Hepatocyte (in vitro differentiated cells): ENCODE measurements around the gene ANTXR2.

ENCODE experiments used
- EZH2phosphoT487 ChIP-seq: fragments of 200-600 bp; sonication (generic); IDR thresholded peaks from one replicate; pipeline ENCODE4 v1.6.1; 2018; ENCODE audit warnings: antibody characterized with exemption, mild to moderate bottlenecking, low read depth, moderate library complexity; ENCODE audit not compliant: unreplicated experiment, severe bottlenecking
- TF ChIP-seq, protein P1 (sequence below): fragments of 200-600 bp; sonication (generic); IDR thresholded peaks from 2 replicates; pipeline ENCODE4 v1.5.1; 2016; ENCODE audit warnings: antibody characterized with exemption, mild to moderate bottlenecking; ENCODE audit not compliant: poor library complexity

DNA sequence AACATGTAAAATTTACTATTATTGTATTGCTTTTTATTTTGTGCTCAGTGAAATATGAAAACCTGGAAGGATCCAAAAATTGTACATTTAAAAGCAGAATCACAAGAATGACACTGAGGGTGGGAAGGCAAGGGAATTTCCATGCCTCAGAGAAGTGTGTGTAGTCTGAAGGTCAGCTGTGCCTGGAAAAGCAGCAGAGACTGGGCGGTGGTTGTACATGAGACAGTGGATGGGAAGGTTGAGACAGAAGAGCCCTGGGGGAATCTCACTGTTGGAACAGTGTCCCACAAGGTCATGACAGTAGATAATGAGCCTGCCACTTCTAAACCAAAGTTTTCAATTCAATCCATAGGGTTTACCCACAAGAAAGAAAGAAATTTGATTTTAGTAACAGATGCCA lies 17.1 kb upstream of the ANTXR2 start:
- TF ChIP-seq, protein P1, sequence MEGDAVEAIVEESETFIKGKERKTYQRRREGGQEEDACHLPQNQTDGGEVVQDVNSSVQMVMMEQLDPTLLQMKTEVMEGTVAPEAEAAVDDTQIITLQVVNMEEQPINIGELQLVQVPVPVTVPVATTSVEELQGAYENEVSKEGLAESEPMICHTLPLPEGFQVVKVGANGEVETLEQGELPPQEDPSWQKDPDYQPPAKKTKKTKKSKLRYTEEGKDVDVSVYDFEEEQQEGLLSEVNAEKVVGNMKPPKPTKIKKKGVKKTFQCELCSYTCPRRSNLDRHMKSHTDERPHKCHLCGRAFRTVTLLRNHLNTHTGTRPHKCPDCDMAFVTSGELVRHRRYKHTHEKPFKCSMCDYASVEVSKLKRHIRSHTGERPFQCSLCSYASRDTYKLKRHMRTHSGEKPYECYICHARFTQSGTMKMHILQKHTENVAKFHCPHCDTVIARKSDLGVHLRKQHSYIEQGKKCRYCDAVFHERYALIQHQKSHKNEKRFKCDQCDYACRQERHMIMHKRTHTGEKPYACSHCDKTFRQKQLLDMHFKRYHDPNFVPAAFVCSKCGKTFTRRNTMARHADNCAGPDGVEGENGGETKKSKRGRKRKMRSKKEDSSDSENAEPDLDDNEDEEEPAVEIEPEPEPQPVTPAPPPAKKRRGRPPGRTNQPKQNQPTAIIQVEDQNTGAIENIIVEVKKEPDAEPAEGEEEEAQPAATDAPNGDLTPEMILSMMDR = no peak
- no peak for TF ChIP-seq EZH2phosphoT487
